ENCODE data around the gene CLASP1.

The CLASP1 gene

DNA sequence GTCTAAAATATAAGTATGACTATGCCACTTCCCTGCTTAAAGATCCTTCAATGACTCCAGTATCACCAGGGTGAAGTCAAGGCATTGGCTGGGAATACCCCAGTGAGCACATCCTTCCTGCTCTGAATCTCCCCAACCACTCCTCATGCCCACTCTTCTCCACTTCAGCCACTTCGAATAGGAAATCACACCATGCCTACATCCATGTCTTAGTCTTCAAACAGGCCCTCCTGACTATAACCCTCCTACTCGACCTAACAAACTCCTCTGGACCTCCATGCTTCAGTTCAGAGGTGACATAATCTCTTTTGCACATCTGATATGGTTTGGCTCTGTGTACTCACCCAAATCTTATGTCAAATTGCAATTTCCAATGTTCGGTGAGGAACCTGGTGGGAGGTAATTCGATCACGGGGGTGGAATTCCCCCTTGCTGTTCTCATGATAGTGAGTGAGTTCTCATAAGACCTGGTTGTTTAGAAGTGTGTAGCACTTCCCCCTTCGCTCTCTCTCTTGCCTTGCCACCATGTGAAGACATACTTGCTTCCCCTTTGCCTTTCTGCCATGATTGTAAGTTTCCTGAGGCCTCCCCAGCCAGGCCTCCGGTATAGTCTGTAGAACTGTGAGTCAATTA is 276.4 kb downstream of the CLASP1 start:
- Histone ChIP-seq H3K27ac (no peak overlapping the region), H4K20me1 (0 out of 22 replicates have a peak, but pooled peaks cover 0 to 7% (median 0%) of the 10 kb centered on the region in 11 experiments), H3K27me3 (no peaks in the 10 kb centered on the region), H3K4me3 (no peak overlapping the region), H3K4me1 (no peaks in the 10 kb centered on the region), H3K9me3 (replicated peaks in 1 of 11) (peaks cover 0 to 19% (median 13%) of the 10 kb centered on the region in 11 experiments; a peak in 12 of 22 replicates), H3K4me2 (no peak overlapping the region), H3K9ac (no peak overlapping the region), H3K36me3 (peaks cover 86 to 100% (median 94%) of the 10 kb centered on the region in 11 experiments)
- no peak for TF ChIP-seq Cebpa-rat (IDR thresholded peaks at IDR 0.05)

DNA sequence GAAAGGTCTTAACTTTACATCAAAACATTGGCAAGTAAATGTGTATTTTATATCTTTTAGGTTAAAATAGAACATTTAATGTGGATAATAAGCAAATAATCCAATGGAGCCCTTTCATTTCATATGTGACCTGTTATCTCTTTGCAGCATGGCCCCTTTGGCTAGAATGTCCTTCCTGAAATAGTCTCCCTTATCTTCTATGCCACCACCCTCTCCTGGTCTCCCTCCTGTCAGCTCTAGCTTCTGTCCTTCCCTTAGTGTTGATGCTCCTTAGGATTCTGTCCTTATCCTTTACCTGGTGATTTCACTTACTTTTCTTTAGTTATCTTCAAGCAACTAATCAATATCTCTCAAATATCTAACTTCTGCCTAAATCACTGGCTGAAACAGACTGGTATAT is 277.2 kb downstream of the CLASP1 start:
- peaks cover 0 to 8% (median 0%) of the 10 kb centered on the region in 11 experiments; a peak in 1 of 22 replicates for H4K20me1 ChIP-seq
- H3K9me3 ChIP-seq (replicated peaks in 1 of 11): peaks cover 0 to 19% (median 13%) of the 10 kb centered on the region in 11 experiments; a peak in 12 of 22 replicates
- no peak overlapping the region for H3K27ac ChIP-seq
- no peaks in the 10 kb centered on the region for H3K4me1 ChIP-seq
- no peak overlapping the region for H3K9ac ChIP-seq
- TF ChIP-seq Cebpa-rat (IDR thresholded peaks at IDR 0.05): no peak
- H3K4me3 ChIP-seq: no peak overlapping the region
- no peak overlapping the region for H3K4me2 ChIP-seq
- H3K36me3 ChIP-seq: peaks cover 86 to 100% (median 94%) of the 10 kb centered on the region in 11 experiments
- no peaks in the 10 kb centered on the region for H3K27me3 ChIP-seq

DNA sequence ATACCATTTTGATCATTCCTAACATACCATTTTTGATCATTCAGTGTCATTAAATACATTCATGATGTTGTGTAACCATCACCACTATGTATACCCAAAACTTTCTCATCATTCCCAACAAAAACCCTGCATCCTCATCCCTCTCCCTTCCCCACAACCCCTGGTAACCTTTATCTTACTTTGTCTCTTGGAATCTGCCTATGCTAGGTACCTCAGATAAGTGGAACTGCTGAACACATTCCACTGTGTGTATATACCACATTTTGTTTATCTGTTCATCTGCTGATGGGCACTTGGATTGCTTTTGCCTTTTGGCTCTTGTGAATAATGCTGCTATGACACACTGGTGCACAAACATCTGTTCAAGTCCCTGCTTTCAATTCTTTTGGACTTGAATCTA is 280.4 kb downstream of the CLASP1 start:
- Histone ChIP-seq H3K4me2 (no peak overlapping the region), H3K4me3 (no peak overlapping the region), H3K27me3 (no peaks in the 10 kb centered on the region), H3K4me1 (no peaks in the 10 kb centered on the region), H3K9ac (no peak overlapping the region), H3K27ac (no peak overlapping the region), H3K36me3 (peaks cover 87 to 100% (median 94%) of the 10 kb centered on the region in 11 experiments), H4K20me1 (peaks cover 0 to 10% (median 0%) of the 10 kb centered on the region in 11 experiments; a peak in 3 of 22 replicates), H3K9me3 (replicated peaks in 1 of 11) (peaks cover 0 to 3% (median 0%) of the 10 kb centered on the region in 11 experiments; a peak in 3 of 22 replicates)
- no peak for TF ChIP-seq Cebpa-rat (IDR thresholded peaks at IDR 0.05)

DNA sequence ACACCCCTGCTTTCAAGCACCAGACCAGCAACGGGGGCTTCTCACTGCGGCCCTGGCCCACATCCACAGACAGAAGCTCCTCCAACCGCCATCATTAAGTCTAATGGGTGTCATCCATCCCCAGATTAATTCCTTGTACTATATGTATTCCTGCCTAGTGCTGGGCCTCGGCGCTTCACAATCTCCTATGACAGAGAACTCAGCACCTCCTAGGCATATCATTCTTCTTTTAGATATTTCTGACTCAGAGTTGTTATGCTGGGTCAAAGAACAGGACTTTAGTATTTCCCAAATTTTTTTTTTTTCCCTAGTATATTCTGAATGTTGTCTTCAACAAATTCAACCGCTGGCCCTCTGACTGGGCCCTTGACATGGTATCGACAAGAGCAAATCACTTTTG is 281.1 kb downstream of the CLASP1 start:
- Histone ChIP-seq H3K4me2 (no peak overlapping the region), H4K20me1 (peaks cover 0 to 10% (median 0%) of the 10 kb centered on the region in 11 experiments; a peak in 3 of 22 replicates), H3K27ac (no peak overlapping the region), H3K4me1 (no peaks in the 10 kb centered on the region), H3K9ac (no peak overlapping the region), H3K27me3 (no peaks in the 10 kb centered on the region), H3K4me3 (no peak overlapping the region), H3K36me3 (peaks cover 87 to 100% (median 94%) of the 10 kb centered on the region in 11 experiments), H3K9me3 (replicated peaks in 1 of 11) (no peaks in the 10 kb centered on the region)
- TF ChIP-seq Cebpa-rat (IDR thresholded peaks at IDR 0.05): no peak

DNA sequence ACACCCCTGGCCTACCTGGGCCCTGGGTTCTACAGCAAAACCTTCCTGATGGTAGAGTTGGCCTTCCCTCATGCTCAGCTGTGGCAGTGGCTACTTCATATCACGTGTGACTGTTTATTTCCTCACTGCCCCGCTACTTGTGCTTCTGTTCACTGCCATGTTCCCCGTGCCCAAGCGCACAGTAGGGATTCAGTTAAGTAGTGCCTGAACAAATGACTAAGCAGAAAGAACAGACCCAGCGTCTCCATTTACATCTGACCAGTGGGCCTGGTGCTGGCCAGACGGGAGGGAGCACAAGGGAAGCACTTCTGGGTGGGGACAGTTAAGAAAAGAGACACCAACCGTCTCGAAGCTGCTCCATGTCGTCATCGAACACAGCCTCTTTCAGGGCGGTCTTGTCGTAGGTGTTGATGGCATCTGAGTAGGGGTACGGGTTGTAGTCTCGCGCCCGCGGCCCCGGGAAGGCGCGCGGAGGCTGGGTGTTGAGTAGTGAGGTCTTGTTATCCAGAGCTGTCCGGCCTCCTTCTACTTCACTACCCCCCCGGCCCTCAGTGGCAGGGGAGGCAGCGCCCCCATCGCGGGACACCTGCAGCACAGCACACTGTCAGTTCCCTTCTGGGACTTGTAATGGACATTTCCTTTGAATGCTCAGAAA is 281.9 kb downstream of the CLASP1 start:
- Histone ChIP-seq H3K4me1 (no peaks in the 10 kb centered on the region), H3K36me3 (peaks cover 87 to 100% (median 94%) of the 10 kb centered on the region in 11 experiments), H4K20me1 (peaks cover 0 to 10% (median 1%) of the 10 kb centered on the region in 11 experiments; a peak in 3 of 22 replicates), H3K27me3 (no peaks in the 10 kb centered on the region), H3K4me2 (no peak overlapping the region), H3K9me3 (replicated peaks in 1 of 11) (no peaks in the 10 kb centered on the region), H3K9ac (no peak overlapping the region), H3K27ac (no peak overlapping the region), H3K4me3 (no peak overlapping the region)
- TF ChIP-seq Cebpa-rat (IDR thresholded peaks at IDR 0.05): no peak

DNA sequence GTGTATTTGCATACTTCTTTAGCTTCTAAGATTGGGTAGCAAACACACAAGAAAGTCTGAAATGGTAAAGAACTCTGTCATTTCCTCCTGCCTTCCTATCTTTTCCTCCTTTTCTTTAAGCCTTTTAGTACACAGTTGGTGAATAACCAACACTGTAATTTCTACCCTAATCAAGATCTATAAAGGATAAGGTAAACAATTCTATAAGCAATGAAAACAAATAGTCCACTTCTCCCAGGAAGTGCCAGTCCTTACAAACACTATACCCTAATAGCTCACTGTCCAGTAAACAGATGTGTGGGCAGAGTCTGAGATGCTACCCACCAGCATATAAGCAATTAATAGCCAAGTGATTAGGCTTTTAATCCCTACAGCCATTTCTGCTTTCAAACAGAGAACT is 283.2 kb downstream of the CLASP1 start:
- Histone ChIP-seq H3K4me1 (no peaks in the 10 kb centered on the region), H3K4me3 (no peak overlapping the region), H3K4me2 (no peak overlapping the region), H3K27ac (no peak overlapping the region), H3K9me3 (replicated peaks in 1 of 11) (no peaks in the 10 kb centered on the region), H3K36me3 (peaks cover 87 to 100% (median 97%) of the 10 kb centered on the region in 11 experiments), H3K9ac (no peak overlapping the region), H3K27me3 (no peaks in the 10 kb centered on the region), H4K20me1 (peaks cover 0 to 12% (median 4%) of the 10 kb centered on the region in 11 experiments; a peak in 6 of 22 replicates)
- no peak for TF ChIP-seq Cebpa-rat (IDR thresholded peaks at IDR 0.05)

DNA sequence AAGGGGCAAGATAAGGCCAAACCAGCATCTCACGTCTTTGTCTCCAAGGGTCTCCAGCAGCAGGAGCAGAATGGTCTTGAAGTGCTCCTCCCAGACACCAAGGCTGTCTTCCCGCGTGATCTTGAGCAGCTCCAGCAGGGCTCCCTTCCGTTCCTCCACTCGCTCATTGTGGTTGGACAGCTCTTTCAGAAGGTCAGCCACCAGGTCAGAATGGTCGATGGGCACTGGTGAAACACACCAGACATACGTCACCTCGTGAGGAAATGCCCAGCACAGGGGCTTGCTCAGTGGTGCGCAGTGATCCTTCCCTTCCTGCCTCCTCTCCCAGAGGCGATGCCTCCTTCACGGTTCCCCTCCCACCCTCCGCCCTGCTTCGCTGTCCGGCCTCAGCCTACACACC is 284.2 kb downstream of the CLASP1 start:
- TF ChIP-seq Cebpa-rat (IDR thresholded peaks at IDR 0.05): no peak
- Histone ChIP-seq H3K36me3 (peaks cover 87 to 100% (median 98%) of the 10 kb centered on the region in 11 experiments), H3K4me3 (no peak overlapping the region), H3K27me3 (no peaks in the 10 kb centered on the region), H4K20me1 (peaks cover 0 to 13% (median 4%) of the 10 kb centered on the region in 11 experiments; a peak in 6 of 22 replicates), H3K4me2 (no peak overlapping the region), H3K9ac (no peak overlapping the region), H3K9me3 (replicated peaks in 1 of 11) (no peaks in the 10 kb centered on the region), H3K4me1 (no peaks in the 10 kb centered on the region), H3K27ac (no peak overlapping the region)

DNA sequence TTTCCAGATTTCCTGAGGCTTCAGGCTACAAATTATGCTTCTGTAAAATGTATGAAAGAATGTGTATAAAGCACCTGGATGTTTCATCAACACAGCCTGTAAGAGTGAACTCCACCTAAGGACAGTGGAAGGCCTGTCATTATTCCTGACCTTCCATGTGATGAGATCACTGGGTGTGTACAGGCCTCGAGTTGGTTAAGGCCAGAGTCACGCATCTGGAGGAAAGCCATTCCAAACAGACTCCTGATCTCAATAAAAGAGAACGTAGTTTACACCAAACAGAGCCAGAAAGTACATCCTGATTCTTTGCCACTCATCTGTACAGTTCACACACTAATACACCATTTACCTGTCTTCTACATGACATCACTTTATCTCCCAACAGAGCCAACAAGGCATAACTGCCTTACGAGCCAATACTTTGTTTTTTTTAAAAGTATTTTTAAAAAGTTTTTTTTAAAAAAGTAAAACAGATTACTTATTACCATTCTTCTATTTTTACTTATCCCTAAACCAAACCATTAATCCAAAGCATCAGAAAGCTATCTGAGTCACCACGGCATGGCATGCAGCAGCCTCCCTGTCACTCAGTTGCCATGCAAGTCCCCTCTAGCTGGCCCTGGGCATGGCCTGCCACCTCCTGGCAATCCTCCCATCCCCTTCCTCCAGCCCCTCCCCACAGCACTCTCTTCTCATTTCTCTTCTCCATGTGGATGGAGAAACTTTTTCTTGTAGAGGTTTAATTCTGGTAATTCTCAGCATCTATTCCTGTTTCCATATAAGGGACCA is 285.4 kb downstream of the CLASP1 start:
- H3K36me3 ChIP-seq: peaks cover 97 to 100% (median 99%) of the 10 kb centered on the region in 11 experiments
- H3K4me1 ChIP-seq: no peaks in the 10 kb centered on the region
- no peaks in the 10 kb centered on the region for H3K9me3 ChIP-seq (replicated peaks in 1 of 11)

DNA sequence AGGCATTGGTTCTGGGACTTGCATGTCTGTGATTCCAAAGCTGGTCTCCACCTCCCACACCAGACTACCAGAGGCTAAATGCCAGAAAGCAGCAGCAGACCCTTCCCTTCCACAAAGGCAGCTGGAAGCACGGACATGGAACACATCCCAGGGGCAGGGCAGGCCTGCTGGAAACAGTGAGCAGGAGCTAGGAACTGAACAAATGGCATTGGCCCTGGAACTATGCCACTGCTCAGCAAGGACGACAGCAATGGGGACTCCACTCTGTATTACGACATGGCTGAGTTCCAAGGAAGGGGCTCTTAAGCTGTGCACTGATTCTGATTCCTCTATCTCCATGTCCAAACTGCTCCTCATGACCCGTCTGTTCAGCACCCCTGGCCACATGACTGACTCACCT is 286.5 kb downstream of the CLASP1 start:
- H3K4me1 ChIP-seq: no peaks in the 10 kb centered on the region
- no peak overlapping the region for H3K4me2 ChIP-seq
- no peak overlapping the region for H3K9ac ChIP-seq
- no peak for TF ChIP-seq Cebpa-rat (IDR thresholded peaks at IDR 0.05)
- H3K27ac ChIP-seq: no peak overlapping the region
- peaks cover 94 to 100% (median 99%) of the 10 kb centered on the region in 11 experiments for H3K36me3 ChIP-seq
- H3K9me3 ChIP-seq (replicated peaks in 1 of 11): no peaks in the 10 kb centered on the region
- no peak overlapping the region for H3K4me3 ChIP-seq
- no peaks in the 10 kb centered on the region for H3K27me3 ChIP-seq
- H4K20me1 ChIP-seq: peaks cover 0 to 14% (median 6%) of the 10 kb centered on the region in 11 experiments; a peak in 10 of 22 replicates

More for the DNA sequence above, 285.4 kb downstream of the CLASP1 start:
- Histone ChIP-seq H4K20me1 (peaks cover 0 to 13% (median 4%) of the 10 kb centered on the region in 11 experiments; a peak in 7 of 22 replicates), H3K27ac (no peak overlapping the region), H3K9ac (no peak overlapping the region), H3K4me2 (no peak overlapping the region), H3K4me3 (no peak overlapping the region), H3K27me3 (no peaks in the 10 kb centered on the region)
- no peak for TF ChIP-seq Cebpa-rat (IDR thresholded peaks at IDR 0.05)

All from BLaER1 treated with 17β-estradiol and CSF1 and Interleukin-3, amounts not matched to agents 10 nM and 100 nM (cell line).